GM20000 (cell line): Measurements from ENCODE around the gene RABGAP1L.

ENCODE experiments used
- DNase-seq: peaks from one replicate; pipeline ENCODE4 v3.0.0; 2012; ENCODE audit warnings: low spot score
- CTCF ChIP-seq: IDR thresholded peaks from 2 replicates; pipeline ENCODE4 v1.5.1; 2012; ENCODE audit warnings: mild to moderate bottlenecking, control low read depth; ENCODE audit errors: extremely low read depth, missing control alignments

Gene RABGAP1L

GRCh38 chr1:174191349-174191862 is 32.1 kb downstream of the RABGAP1L start:
- no peak for DNase-seq
- TF ChIP-seq CTCF: no peak

GRCh38 chr1:174194461-174194860 is 35.1 kb downstream of the RABGAP1L start:
- TF ChIP-seq CTCF: no peak
- DNase-seq: no peak

GRCh38 chr1:174197088-174197487 is 37.8 kb downstream of the RABGAP1L start:
- TF ChIP-seq CTCF: no peak
- no peak for DNase-seq

- no peak for DNase-seq
- TF ChIP-seq CTCF: no peak
These were observed 38.2 kb downstream of the RABGAP1L start for GRCh38 chr1:174197547-174197946.

GRCh38 chr1:174198202-174198601 is 38.9 kb downstream of the RABGAP1L start:
- no peak for TF ChIP-seq CTCF
- no peak for DNase-seq

GRCh38 chr1:174200746-174201145 is 41.4 kb downstream of the RABGAP1L start:
- TF ChIP-seq CTCF: no peak
- DNase-seq: no peak

- no peak for DNase-seq
- no peak for TF ChIP-seq CTCF
These were observed 45.5 kb downstream of the RABGAP1L start for GRCh38 chr1:174204697-174205308.
